GM18951 (cell line): Measurements from ENCODE around the gene NINJ2.

Experiments used
- POLR2A ChIP-seq: IDR thresholded peaks from 4 replicates; pipeline ENCODE4 v1.6.1; 2011; ENCODE audit warnings: mild to moderate bottlenecking; ENCODE audit not compliant: insufficient read length, insufficient read depth; ENCODE audit errors: extremely low read depth
- in situ Hi-C: fragments of 300-500 bp; cut with MboI; formaldehyde crosslinking; loops from one replicate; pipeline ENCODE4 v1.12.0; 2022; ENCODE audit warnings: low sequenced_read_pairs, mixed read lengths, inconsistent platforms; ENCODE audit not compliant: unreplicated experiment

The NINJ2 gene

GRCh38 chr12:623172-623864 is 39.9 kb downstream of the NINJ2 start:
- in situ Hi-C loops, result no loop called here
- no peak for TF ChIP-seq POLR2A

DNA sequence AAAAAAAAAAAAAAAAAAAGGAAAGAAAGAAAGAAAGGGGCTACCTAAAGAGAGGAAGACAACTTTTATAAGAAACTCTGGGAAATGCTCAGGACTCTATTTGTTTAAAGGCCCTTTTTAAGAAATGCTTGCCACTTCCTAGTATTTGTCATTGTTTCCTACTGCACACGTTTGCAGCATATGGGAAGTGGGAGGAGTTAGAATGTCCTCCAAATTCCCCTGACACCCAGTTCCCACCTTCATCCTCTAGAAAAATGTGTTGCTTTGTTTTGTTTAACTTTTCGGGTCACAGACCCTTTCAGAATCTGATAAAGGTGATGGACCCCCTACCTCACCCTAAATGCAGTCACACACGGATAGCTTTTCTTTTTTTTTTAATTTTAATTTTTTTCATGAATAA is 40.8 kb downstream of the NINJ2 start:
- no peak for TF ChIP-seq POLR2A
- in situ Hi-C loops, result no loop called here

- TF ChIP-seq POLR2A, result no peak
These were observed 43.9 kb downstream of the NINJ2 start for GRCh38 chr12:619346-619745.

DNA sequence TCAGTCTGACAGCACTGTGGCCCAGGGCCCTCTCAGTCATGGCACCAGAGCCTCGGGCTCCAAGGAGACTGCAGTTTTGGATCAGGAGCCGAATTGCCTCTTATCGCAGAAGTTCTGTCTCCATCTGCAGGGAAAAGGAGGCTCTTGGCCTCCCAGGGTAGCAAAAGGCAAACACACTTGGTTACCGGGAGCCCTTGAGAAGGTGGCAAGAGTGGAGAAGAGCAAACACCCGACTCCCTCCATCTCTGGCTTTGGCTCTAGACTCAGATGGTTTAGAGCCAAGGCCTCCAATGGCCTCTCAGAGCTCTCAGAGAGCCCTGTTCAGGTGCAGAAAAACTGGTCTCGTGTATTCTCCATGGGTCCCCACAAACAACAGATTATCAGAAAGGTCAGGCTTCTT is 44.6 kb downstream of the NINJ2 start:
- in situ Hi-C loops, result no loop called here

More at GRCh38 chr12:619346-619745, 43.9 kb downstream of the NINJ2 start:
- in situ Hi-C loops, result no loop called here

GRCh38 chr12:617304-617915 is 45.8 kb downstream of the NINJ2 start:
- in situ Hi-C loops, result no loop called here
- TF ChIP-seq POLR2A, result no peak

More for the DNA sequence above, 44.6 kb downstream of the NINJ2 start:
- TF ChIP-seq POLR2A, result no peak

GRCh38 chr12:615620-616019 is 47.6 kb downstream of the NINJ2 start:
- in situ Hi-C loops, result no loop called here
- TF ChIP-seq POLR2A, result no peak

DNA sequence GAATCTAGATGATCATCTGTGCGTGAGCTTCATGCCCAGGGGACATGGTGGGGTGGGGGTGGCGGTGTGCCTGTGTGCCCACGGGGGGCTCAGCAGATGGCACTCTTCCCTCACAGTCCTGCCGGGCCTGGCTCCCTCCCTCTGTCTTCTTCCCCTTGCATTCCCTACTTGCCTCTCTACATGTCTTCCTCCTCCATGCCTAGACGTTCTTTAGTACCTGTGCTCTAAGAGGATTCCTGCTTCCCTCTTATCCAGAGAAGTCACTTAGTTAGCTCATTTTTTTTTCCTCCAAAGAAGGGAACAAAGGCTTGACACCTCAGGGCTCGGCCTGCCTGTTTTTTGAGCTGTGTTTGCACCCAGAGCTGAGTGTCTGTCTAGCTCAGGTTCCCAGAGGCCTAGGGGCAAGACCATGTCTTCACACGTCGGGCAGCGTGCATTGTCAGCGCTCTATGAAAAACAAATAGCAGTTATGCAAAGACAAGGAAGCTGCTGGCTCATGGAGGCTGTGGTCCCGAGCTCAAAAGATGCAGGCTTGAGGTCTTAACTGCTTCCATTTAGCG is 48.8 kb downstream of the NINJ2 start:
- in situ Hi-C loops, result no loop called here
- TF ChIP-seq POLR2A, result no peak

- in situ Hi-C loops, result no loop called here
- no peak for TF ChIP-seq POLR2A
These were observed 49.2 kb downstream of the NINJ2 start for GRCh38 chr12:613996-614395.

DNA sequence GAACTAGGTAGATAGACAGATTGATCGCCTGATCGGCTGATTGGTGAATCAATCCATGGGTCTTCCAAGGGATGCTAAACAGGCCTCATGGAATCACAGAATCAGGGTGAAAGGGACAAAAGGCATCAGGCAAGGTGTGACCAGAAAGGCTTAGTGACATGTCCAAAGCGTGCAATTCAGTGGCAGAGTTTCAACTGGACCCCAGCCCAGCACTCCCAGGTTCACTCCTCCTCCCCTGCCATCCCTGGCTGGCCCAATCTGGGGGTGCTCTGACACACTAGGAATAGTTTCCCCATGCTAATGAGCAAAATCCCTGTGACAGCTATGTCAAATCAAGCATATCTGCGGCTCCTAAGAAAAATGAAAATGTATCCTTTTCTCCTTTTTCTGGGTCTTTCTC is 50.4 kb downstream of the NINJ2 start:
- in situ Hi-C loops, result no loop called here
- TF ChIP-seq POLR2A, result no peak

- in situ Hi-C loops, result no loop called here
- no peak for TF ChIP-seq POLR2A
These were observed 51.0 kb downstream of the NINJ2 start for GRCh38 chr12:612293-612692.

DNA sequence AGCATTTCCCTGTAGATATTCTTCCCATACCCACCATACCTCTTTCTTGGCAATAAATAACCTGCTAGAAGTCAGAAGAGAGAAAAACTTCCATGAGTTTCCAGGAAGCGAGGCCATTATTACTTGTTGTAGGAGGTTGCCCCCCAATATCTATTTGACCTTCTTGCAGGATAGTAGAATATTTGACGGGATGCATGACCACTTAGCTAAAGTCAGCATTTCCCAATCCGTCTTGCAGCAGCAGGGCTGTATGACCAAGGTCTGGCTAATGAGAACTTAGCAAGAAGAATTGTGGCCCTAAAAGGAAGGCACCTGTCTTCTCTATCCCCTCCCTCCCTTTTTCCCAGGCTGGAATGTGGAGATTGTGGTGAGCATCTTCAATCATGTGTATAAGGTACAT is 51.5 kb downstream of the NINJ2 start:
- in situ Hi-C loops, result no loop called here
- no peak for TF ChIP-seq POLR2A

- TF ChIP-seq POLR2A, result no peak
- in situ Hi-C loops, result no loop called here
These were observed 54.3 kb downstream of the NINJ2 start for GRCh38 chr12:608921-609320.

DNA sequence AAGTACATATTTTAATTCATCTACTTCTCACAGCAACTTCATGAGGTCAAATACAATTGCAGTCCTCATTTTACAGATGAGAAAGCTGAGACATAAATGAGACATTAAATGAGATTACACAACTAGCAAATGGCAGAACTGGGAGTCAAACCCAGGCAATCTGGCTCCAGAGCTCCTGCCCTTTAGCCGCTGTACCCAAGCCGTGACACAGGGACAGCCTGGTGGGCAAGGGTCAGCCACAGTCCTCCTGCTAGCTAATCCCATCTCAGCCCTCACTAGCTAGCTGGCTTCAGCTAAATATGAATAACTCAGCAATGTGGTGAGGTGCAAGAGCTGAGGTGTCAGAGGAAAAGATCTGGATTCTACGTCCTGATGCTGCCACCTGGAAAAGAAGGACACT is 54.8 kb downstream of the NINJ2 start:
- in situ Hi-C loops, result no loop called here
- TF ChIP-seq POLR2A, result no peak

- in situ Hi-C loops, result no loop called here
- TF ChIP-seq POLR2A, result no peak
These were observed 55.7 kb downstream of the NINJ2 start for GRCh38 chr12:607541-608001.
